Endothelial cell (in vitro differentiated cells): Measurements from ENCODE around the gene ACOT8. TPM values are rescaled to one million over a fixed set of nuclear protein-coding genes. Genes with fewer than 3 reads are reported as not detected.

ENCODE experiments used
- DNase-seq: peaks from one replicate; pipeline ENCODE4 v3.0.0; 2021; ENCODE audit warnings: low spot score
- H3K27ac Mint-ChIP-seq: one replicate; pipeline ENCODE4 v1.8.0; 2021; ENCODE audit warnings: mixed read lengths, inconsistent platforms; ENCODE audit not compliant: unreplicated experiment
- H3K27me3 Mint-ChIP-seq: one replicate; pipeline ENCODE4 v1.8.0; 2021; ENCODE audit warnings: mild to moderate bottlenecking, moderate library complexity, mixed read lengths, inconsistent platforms; ENCODE audit not compliant: unreplicated experiment
- H3K36me3 Mint-ChIP-seq: one replicate; pipeline ENCODE4 v1.8.0; 2021; ENCODE audit warnings: mild to moderate bottlenecking, low read depth, mixed read lengths, inconsistent platforms; ENCODE audit not compliant: unreplicated experiment
- H3K4me1 Mint-ChIP-seq: one replicate; pipeline ENCODE4 v1.8.0; 2021; ENCODE audit warnings: mild to moderate bottlenecking, mixed read lengths, inconsistent platforms; ENCODE audit not compliant: unreplicated experiment
- H3K4me3 Mint-ChIP-seq: one replicate; pipeline ENCODE4 v1.8.0; 2021; ENCODE audit warnings: mild to moderate bottlenecking, mixed read lengths, inconsistent platforms; ENCODE audit not compliant: unreplicated experiment
- H3K9me3 Mint-ChIP-seq: one replicate; pipeline ENCODE4 v1.8.0; 2021; ENCODE audit warnings: mixed read lengths, inconsistent platforms; ENCODE audit not compliant: unreplicated experiment
- total RNA-seq: library from RNA; stranded (reverse); fragmentation: NEBNext Ultra II Directional; extraction: Animal tissue kit (Norgen Biotek cat#: 25700); gene quantifications from one replicate; pipeline ENCODE4 v1.2.1, GENCODE V29; 2021; ENCODE audit not compliant: unreplicated experiment
- TF ChIP-seq, protein P1 (sequence below): fragments of 200-600 bp; sonication (generic); IDR thresholded peaks from one replicate; pipeline ENCODE4 v1.5.0; 2021; ENCODE audit warnings: antibody characterized with exemption; ENCODE audit not compliant: unreplicated experiment

The ACOT8 gene
- total RNA-seq, 1 donor from 2014 or later, result 25.3 TPM

GRCh38 chr20:45890985-45891983, 34.1 kb upstream of the ACOT8 start, which contains the start of the genes CTSA and NEURL2:
Gene CTSA (plus strand): TSS chr20:45891335. CDS start chr20:45891569, 234 bp downstream.
Gene NEURL2 (minus strand): TSS chr20:45891208. CDS start chr20:45890991, 217 bp downstream.
- peak within 1 kb of the TSS; percentile 90 for H3K4me3 Mint-ChIP-seq
- peaks cover 15% of the 10 kb centered on the region for H3K27me3 Mint-ChIP-seq
- H3K4me1 Mint-ChIP-seq, result peaks cover 8% of the 10 kb centered on the region
- no peaks in the 10 kb centered on the region for H3K9me3 Mint-ChIP-seq
- peaks cover 8% of the 10 kb centered on the region for H3K36me3 Mint-ChIP-seq
- peak; percentile 79 for DNase-seq
- H3K27ac Mint-ChIP-seq, result no peak within 1 kb of the TSS
- TF ChIP-seq, protein P1, sequence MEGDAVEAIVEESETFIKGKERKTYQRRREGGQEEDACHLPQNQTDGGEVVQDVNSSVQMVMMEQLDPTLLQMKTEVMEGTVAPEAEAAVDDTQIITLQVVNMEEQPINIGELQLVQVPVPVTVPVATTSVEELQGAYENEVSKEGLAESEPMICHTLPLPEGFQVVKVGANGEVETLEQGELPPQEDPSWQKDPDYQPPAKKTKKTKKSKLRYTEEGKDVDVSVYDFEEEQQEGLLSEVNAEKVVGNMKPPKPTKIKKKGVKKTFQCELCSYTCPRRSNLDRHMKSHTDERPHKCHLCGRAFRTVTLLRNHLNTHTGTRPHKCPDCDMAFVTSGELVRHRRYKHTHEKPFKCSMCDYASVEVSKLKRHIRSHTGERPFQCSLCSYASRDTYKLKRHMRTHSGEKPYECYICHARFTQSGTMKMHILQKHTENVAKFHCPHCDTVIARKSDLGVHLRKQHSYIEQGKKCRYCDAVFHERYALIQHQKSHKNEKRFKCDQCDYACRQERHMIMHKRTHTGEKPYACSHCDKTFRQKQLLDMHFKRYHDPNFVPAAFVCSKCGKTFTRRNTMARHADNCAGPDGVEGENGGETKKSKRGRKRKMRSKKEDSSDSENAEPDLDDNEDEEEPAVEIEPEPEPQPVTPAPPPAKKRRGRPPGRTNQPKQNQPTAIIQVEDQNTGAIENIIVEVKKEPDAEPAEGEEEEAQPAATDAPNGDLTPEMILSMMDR, result no peak

DNA sequence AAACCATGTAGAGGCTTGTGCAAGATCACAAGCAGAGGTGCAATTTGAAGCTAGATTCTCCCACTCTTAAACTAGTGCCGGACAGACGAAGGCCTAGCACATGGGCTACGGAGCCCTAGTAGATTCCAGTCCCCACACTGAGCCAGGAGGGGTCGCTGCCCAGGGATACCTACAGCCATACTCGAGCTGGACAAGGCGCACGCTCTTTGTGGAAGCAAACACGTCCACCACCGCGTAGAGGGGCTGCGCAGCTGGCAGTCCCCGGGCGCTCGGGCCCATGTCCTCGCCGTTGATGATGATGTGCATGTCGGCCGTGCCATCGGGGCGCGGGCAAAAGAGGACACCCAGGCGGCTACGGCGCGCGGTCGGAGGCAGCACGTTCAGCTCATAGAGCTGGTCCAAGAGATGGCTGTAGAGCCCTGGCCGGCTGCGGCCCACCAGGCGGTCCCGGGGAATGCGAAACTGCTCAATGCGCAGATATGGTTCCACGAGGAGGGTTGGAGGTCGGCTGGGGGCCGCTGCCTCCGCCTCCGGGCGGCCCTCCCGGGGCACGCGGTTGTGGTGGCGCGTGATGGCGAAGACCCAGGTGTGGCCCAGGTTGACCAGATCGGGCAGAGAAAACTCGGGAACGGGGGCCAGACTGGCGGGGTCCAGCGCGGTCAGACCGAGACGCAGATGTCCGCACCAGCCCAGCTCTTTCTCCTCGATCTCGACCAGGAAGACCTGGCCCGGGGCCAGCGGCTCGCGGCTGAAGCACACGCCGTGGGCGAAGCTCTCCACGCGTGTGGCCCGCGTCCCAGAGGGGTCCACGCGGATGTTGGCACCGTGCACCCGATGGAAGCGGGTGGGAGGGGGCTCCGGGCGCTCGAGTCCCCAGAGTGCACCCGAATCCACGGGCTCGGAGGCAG, 33.1 kb upstream of the ACOT8 start:
- H3K27ac Mint-ChIP-seq, result no peak overlapping the region
- no peaks in the 10 kb centered on the region for H3K9me3 Mint-ChIP-seq
- peak overlapping the region; percentile 90 for H3K4me3 Mint-ChIP-seq
- peak; percentile 87 for DNase-seq
- peaks cover 8% of the 10 kb centered on the region for H3K36me3 Mint-ChIP-seq
- peaks cover 8% of the 10 kb centered on the region for H3K4me1 Mint-ChIP-seq
- peaks cover 15% of the 10 kb centered on the region for H3K27me3 Mint-ChIP-seq
- TF ChIP-seq, protein P1, result peak; percentile 59

GRCh38 chr20:45888681-45889080, 31.5 kb upstream of the ACOT8 start:
- H3K4me1 Mint-ChIP-seq, result peaks cover 8% of the 10 kb centered on the region
- TF ChIP-seq, protein P1, result no peak
- H3K9me3 Mint-ChIP-seq, result no peaks in the 10 kb centered on the region
- H3K36me3 Mint-ChIP-seq, result peaks cover 6% of the 10 kb centered on the region
- no peak overlapping the region for H3K27ac Mint-ChIP-seq
- H3K4me3 Mint-ChIP-seq, result no peak overlapping the region
- DNase-seq, result no peak
- peaks cover 11% of the 10 kb centered on the region for H3K27me3 Mint-ChIP-seq

DNA sequence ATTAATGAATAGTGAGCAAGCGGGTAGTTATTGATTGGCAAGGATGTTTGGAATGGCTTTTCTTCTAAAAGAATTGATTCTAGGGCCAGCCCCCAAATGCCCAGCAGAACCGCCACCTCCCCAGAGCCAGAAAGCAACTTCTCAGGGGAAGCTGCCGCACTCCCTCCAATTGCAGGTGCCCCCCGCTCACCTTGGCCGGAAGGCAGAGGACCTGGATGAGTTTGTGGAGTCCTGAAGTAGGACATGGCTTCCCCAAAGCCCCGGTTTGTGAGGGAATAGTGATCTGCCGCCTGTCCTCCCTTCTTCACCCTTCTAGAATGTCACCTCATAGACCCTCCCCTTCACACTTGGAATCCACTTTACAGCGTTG, 30.1 kb upstream of the ACOT8 start, which contains the start of gene SPATA25:
Gene SPATA25 (minus strand): TSS at position 277 of the 370 bp plus-strand sequence. CDS start 32 bp downstream, at position 245.
- no peak for DNase-seq
- Mint-ChIP-seq H3K4me3 (no peak within 1 kb of the TSS), H3K27me3 (peaks cover 12% of the 10 kb centered on the region), H3K27ac (no peak within 1 kb of the TSS), H3K9me3 (no peaks in the 10 kb centered on the region), H3K36me3 (peaks cover 13% of the 10 kb centered on the region), H3K4me1 (peaks cover 4% of the 10 kb centered on the region)
- TF ChIP-seq, protein P1, result no peak
